Osteocyte (in vitro differentiated cells): ENCODE data around the gene GOPC. TPM values are rescaled to one million over a fixed set of nuclear protein-coding genes. Genes with fewer than 3 reads are reported as not detected.
A peak's percentile ranks its signal among the peaks of the same experiment; 100 is the strongest.

Experiments
- DNase-seq: peaks from one replicate; pipeline ENCODE4 v3.0.0; 2021; ENCODE audit warnings: mixed read lengths; ENCODE audit not compliant: unreplicated experiment; ENCODE audit errors: extremely low spot score
- H3K27ac Mint-ChIP-seq: one replicate; pipeline ENCODE4 v1.8.0; 2021; ENCODE audit warnings: mild to moderate bottlenecking, mixed read lengths; ENCODE audit not compliant: unreplicated experiment
- H3K27me3 Mint-ChIP-seq: one replicate; pipeline ENCODE4 v1.8.0; 2021; ENCODE audit warnings: mixed read lengths; ENCODE audit not compliant: unreplicated experiment
- H3K36me3 Mint-ChIP-seq: one replicate; pipeline ENCODE4 v1.8.0; 2021; ENCODE audit warnings: mixed read lengths; ENCODE audit not compliant: unreplicated experiment
- H3K4me1 Mint-ChIP-seq: one replicate; pipeline ENCODE4 v1.8.0; 2021; ENCODE audit warnings: mixed read lengths; ENCODE audit not compliant: unreplicated experiment
- H3K4me3 Mint-ChIP-seq: one replicate; pipeline ENCODE4 v1.8.0; 2021; ENCODE audit warnings: mild to moderate bottlenecking, moderate library complexity, mixed read lengths; ENCODE audit not compliant: unreplicated experiment
- H3K9me3 Mint-ChIP-seq: one replicate; pipeline ENCODE4 v1.8.0; 2021; ENCODE audit warnings: mixed read lengths; ENCODE audit not compliant: unreplicated experiment
- total RNA-seq: library from RNA; stranded (reverse); gene quantifications from 2 replicates; pipeline ENCODE4 v1.2.1, GENCODE V29; 2021
- TF ChIP-seq, protein P1 (sequence below): fragments of 200-600 bp; sonication (generic); IDR thresholded peaks from 2 replicates; pipeline ENCODE4 v1.5.0; 2021; ENCODE audit warnings: antibody characterized with exemption, mild to moderate bottlenecking, moderate library complexity

GOPC gene
- total RNA-seq, 1 donor from 2014 or later: 27.6 TPM

DNA sequence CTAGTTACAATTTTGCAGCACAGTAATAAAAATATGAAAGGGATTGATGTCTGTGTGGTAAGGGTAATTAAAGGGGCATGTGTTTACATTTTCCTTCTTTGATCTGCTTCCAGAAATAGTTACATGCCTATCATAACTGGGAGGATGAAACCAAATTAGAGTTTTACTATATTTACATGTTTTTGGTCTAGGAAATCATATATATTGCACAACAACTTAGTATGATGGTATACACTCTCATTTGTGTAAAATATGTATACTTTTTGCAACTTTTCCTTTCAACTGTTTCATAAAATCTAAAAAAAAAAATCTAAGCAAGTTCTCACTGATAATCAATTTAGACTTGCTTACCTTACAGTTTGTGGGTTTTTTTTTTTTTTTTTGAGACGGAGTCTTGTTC lies 87.7 kb downstream of the GOPC start:
- DNase-seq: no peak
- no peaks in the 10 kb centered on the region for H3K27me3 Mint-ChIP-seq
- H3K9me3 Mint-ChIP-seq: no peaks in the 10 kb centered on the region
- H3K36me3 Mint-ChIP-seq: peaks cover 2% of the 10 kb centered on the region
- H3K4me1 Mint-ChIP-seq: peaks cover 55% of the 10 kb centered on the region
- no peak overlapping the region for H3K4me3 Mint-ChIP-seq
- TF ChIP-seq, protein P1, sequence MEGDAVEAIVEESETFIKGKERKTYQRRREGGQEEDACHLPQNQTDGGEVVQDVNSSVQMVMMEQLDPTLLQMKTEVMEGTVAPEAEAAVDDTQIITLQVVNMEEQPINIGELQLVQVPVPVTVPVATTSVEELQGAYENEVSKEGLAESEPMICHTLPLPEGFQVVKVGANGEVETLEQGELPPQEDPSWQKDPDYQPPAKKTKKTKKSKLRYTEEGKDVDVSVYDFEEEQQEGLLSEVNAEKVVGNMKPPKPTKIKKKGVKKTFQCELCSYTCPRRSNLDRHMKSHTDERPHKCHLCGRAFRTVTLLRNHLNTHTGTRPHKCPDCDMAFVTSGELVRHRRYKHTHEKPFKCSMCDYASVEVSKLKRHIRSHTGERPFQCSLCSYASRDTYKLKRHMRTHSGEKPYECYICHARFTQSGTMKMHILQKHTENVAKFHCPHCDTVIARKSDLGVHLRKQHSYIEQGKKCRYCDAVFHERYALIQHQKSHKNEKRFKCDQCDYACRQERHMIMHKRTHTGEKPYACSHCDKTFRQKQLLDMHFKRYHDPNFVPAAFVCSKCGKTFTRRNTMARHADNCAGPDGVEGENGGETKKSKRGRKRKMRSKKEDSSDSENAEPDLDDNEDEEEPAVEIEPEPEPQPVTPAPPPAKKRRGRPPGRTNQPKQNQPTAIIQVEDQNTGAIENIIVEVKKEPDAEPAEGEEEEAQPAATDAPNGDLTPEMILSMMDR: no peak
- H3K27ac Mint-ChIP-seq: no peak overlapping the region

DNA sequence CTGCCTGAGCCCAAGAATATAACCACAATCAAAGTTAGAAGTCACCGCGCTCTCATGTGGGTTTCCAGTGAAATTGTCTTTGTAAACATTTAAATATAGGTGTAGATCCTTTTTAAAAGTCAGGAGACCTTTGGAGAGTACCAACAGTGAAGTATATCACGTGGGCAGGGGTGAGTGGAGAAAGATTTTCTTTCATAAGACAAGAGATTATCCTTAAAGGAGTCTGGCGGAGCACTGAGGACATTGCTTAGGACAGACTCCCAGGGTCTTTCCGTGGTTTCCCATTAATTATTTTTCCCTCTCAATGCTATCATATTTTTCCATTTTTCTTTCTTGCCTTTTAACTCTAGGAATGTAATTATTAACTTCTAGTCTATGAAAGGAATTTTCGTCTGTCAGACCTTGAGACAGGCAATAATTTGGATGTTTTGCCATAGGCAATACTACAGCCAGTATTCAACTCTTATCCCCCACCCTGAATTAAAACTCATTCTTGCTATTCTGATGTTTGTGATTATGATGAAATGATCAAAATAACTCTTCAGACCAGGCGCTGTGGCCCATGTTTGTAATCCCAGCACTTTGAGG lies 88.4 kb downstream of the GOPC start:
- H3K36me3 Mint-ChIP-seq: peaks cover 2% of the 10 kb centered on the region
- no peak overlapping the region for H3K4me3 Mint-ChIP-seq
- TF ChIP-seq, protein P1: no peak
- H3K9me3 Mint-ChIP-seq: no peaks in the 10 kb centered on the region
- no peaks in the 10 kb centered on the region for H3K27me3 Mint-ChIP-seq
- DNase-seq: no peak
- H3K27ac Mint-ChIP-seq: peak overlapping the region; percentile 65
- H3K4me1 Mint-ChIP-seq: peaks cover 53% of the 10 kb centered on the region

DNA sequence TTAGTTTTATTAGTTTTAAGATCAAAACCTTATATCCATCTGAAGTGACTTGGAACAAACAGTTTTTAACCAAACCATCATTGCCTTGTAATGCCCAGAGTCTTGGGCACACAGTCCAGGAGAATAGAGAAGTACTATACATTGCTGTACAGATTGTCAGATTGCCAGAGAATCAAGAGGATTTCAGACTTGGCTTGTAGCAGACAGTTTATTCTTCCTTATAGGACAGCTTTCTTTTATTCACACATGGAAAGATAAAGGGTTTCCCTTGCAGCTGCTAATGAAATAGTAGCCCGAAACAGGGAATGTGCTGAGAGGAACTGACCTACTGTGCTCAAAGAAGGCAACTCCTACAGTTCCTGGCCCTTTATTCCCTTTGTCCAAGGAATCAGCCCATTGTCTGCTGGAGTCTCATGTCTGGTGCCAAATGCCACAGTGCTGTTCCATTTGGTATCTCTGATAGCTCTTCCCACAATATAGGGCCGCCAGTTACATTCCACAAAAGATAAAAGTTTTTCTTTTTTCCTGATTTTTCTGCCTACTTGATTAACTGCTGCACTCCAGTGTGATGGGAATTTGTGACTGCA lies 89.2 kb downstream of the GOPC start:
- Mint-ChIP-seq H3K4me3 (no peak overlapping the region), H3K27ac (peak overlapping the region; percentile 65), H3K27me3 (no peaks in the 10 kb centered on the region), H3K36me3 (peaks cover 4% of the 10 kb centered on the region), H3K4me1 (peaks cover 54% of the 10 kb centered on the region), H3K9me3 (no peaks in the 10 kb centered on the region)
- no peak for DNase-seq
- TF ChIP-seq, protein P1: no peak

DNA sequence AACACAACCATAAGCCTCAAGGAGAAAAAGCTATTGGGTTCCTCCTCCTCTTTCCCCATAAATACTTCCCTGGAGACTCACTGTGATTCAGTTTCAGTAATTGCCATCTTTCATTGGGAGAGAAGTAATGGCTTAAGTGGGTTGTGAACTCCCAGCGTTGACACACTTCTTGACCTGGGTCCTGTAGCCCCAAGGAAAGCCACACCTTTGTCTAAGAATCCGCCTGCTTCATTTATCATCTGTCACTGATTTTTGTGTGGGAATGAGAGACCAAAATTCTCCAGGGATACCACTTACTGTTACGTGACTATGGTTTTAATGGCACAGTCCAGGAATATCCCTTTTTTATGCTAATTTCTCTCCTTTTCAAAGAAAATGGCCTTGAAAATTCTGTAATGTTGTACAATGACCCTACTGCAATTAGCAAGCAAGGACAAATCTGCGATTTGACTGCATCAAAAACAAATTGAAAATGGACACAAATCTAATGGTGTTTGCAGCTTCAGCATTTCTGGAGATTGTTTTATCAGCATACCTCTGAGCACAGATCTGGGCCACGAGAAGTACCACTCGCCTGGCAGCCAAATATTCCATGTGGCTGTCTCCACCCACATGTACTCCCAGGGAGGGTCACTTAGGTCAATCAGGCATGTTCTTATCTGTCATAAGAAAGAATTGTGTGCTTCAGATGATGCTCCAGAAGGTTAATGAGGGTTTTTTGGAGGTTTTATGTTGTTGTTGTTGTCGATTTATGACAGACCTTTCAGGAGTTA lies 90.1 kb downstream of the GOPC start:
- Mint-ChIP-seq H3K9me3 (no peaks in the 10 kb centered on the region), H3K4me1 (peaks cover 59% of the 10 kb centered on the region), H3K27ac (peak overlapping the region; percentile 83), H3K4me3 (no peak overlapping the region), H3K36me3 (peaks cover 2% of the 10 kb centered on the region), H3K27me3 (no peaks in the 10 kb centered on the region)
- TF ChIP-seq, protein P1: no peak
- no peak for DNase-seq

Other genes with a start within 250 kb of the GOPC start
- not detected in 2 replicates for gene ROS1, start 176.6 kb downstream of the GOPC start, total RNA-seq
- 12.2 and 14.9 TPM in 2 replicates for gene DCBLD1, start 119.8 kb downstream of the GOPC start, total RNA-seq
- 27.4 and 28.1 TPM in 2 replicates for gene NUS1, start 73.0 kb upstream of the GOPC start, total RNA-seq